HCT116 (cell line): ENCODE results near the gene PRICKLE2. TPM values are rescaled to one million over a fixed set of nuclear protein-coding genes. Genes with fewer than 3 reads are reported as not detected.

Experiments used
- ATAC-seq: fragments of 200-7000 bp; cut with Tn5 transposase; 2 replicates; pipeline ENCODE4 v1.9.1; 2020; ENCODE audit warnings: mild to moderate bottlenecking, moderate library complexity
- BruUV-seq: library from RNA; stranded (reverse); fragments of 400-500 nt; replicated peaks from 2 replicates; lab custom pipeline; 2021; lab: Mats Ljungman, UMichigan
- CTCF ChIA-PET: fragments of 300-600 bp; sonication (Branson Sonifier 250); formaldehyde crosslinking; loops from one replicate; lab custom pipeline; 2021; ENCODE audit warnings: antibody characterized with exemption; lab: Charles Lee
- POLR2A ChIA-PET: fragments of 300-600, 350-600 bp; sonication (Branson Sonifier 250); formaldehyde crosslinking; loops from one replicate; lab custom pipeline; 2021; ENCODE audit warnings: antibody characterized with exemption; lab: Charles Lee
- RAD21 ChIA-PET, 2 experiments: fragments of 300-600 bp; sonication (Branson Sonifier 250); formaldehyde crosslinking; loops; one replicate each; lab custom pipeline; 2023; ENCODE audit warnings: low total read pairs in 2 of 2; ENCODE audit not compliant: uncharacterized antibody in 2 of 2, unreplicated experiment in 2 of 2, low non-redundant PET in 1 of 2; lab: Charles Lee
- DNase-seq: peaks from one replicate; pipeline ENCODE4 v3.0.0-alpha.2; 2010; ENCODE audit warnings: low read depth, low spot score
- H2AFZ ChIP-seq: fragments of 200-600 bp; shearing (Covaris generic), sonication (generic); 2 replicates; pipeline ENCODE4 v1.6.1; 2017; ENCODE audit warnings: low read depth, mixed run types, mixed read lengths, antibody characterized with exemption, low read length; ENCODE audit not compliant: poor library complexity, severe bottlenecking
- H3K27ac ChIP-seq: 2 replicates; pipeline ENCODE4 v1.5.1; 2012; ENCODE audit warnings: low read depth, low read length
- H3K27me3 ChIP-seq: fragments of 200-600 bp; sonication (generic); 2 replicates; pipeline ENCODE4 v1.6.1; 2016; ENCODE audit warnings: mixed run types, low read length, mixed read lengths; ENCODE audit not compliant: insufficient read depth
- H3K36me3 ChIP-seq, 2 experiments: fragments of 200-500 bp in 1 of 2; fragments of 200-600 bp in 1 of 2; sonication (Bioruptor generic) in 1 of 2; sonication (generic) in 1 of 2; 2 replicates each; pipeline versions ENCODE4 v1.5.1 to v1.6.1; 2014 to 2016; ENCODE audit warnings: low read length in 2 of 2, inconsistent platforms in 1 of 2, mixed read lengths in 1 of 2, mixed run types in 1 of 2; ENCODE audit not compliant: insufficient read depth in 2 of 2, control insufficient read depth in 1 of 2
- H3K4me1 ChIP-seq, 2 experiments: fragments of 200-600 bp in 1 of 2; sonication (generic) in 1 of 2; 2 replicates each; pipeline versions ENCODE4 v1.5.1 to v1.6.1; 2012 to 2017; ENCODE audit warnings: low read length in 2 of 2, inconsistent platforms in 1 of 2, mild to moderate bottlenecking in 1 of 2, mixed read lengths in 1 of 2, mixed run types in 1 of 2, moderate library complexity in 1 of 2; ENCODE audit not compliant: insufficient read depth in 2 of 2, control insufficient read depth in 1 of 2
- H3K4me2 ChIP-seq: fragments of 200-600 bp; sonication (generic); 2 replicates; pipeline ENCODE4 v1.6.1; 2017; ENCODE audit warnings: mixed run types, low read length, mixed read lengths
- H3K4me3 ChIP-seq, 2 experiments: fragments of 200-600 bp in 1 of 2; sonication (generic) in 1 of 2; replicated peaks in 1 of 2; 2 replicates each; pipeline ENCODE4 v1.5.1; 2011 to 2016; ENCODE audit warnings: low read length in 2 of 2, control low read depth in 1 of 2, low read depth in 1 of 2, mild to moderate bottlenecking in 1 of 2, mixed read lengths in 1 of 2, mixed run types in 1 of 2
- H3K79me2 ChIP-seq: fragments of 200-600 bp; sonication (generic); 2 replicates; pipeline ENCODE4 v1.6.1; 2017; ENCODE audit warnings: mild to moderate bottlenecking, mixed run types, low read length, moderate library complexity, mixed read lengths; ENCODE audit not compliant: insufficient read depth
- H3K9ac ChIP-seq: fragments of 200-600 bp; sonication (generic); 2 replicates; pipeline ENCODE4 v1.6.1; 2016; ENCODE audit warnings: low read length, mixed read lengths
- H3K9me2 ChIP-seq: fragments of 200-600 bp; sonication (generic), shearing (Covaris generic); 2 replicates; pipeline ENCODE4 v1.6.1; 2017; ENCODE audit warnings: mixed run types, mild to moderate bottlenecking, moderate library complexity; ENCODE audit not compliant: insufficient read depth
- H3K9me3 ChIP-seq, 2 experiments: fragments of 200-500 bp in 1 of 2; fragments of 200-600 bp in 1 of 2; sonication (Bioruptor generic) in 1 of 2; sonication (generic) in 1 of 2; 2 replicates each; pipeline ENCODE4 v1.6.1; 2014 to 2017; ENCODE audit warnings: low read length in 2 of 2, mixed read lengths in 2 of 2, inconsistent platforms in 1 of 2, low read depth in 1 of 2, mild to moderate bottlenecking in 1 of 2, mixed run types in 1 of 2, moderate library complexity in 1 of 2; ENCODE audit not compliant: control insufficient read depth in 1 of 2, insufficient read depth in 1 of 2
- H4K20me1 ChIP-seq: fragments of 200-600 bp; sonication (generic), shearing (Covaris generic); 2 replicates; pipeline ENCODE4 v1.6.1; 2017; ENCODE audit warnings: mixed run types, mild to moderate bottlenecking, moderate library complexity; ENCODE audit not compliant: insufficient read depth
- CBX3 ChIP-seq: IDR thresholded peaks from 2 replicates; pipeline ENCODE4 v1.6.1; 2012; ENCODE audit warnings: low read depth
- CEBPB ChIP-seq: IDR thresholded peaks from 2 replicates; pipeline ENCODE4 v1.6.1; 2012; ENCODE audit warnings: low read depth
- EGR1 ChIP-seq: IDR thresholded peaks from 2 replicates; pipeline ENCODE4 v1.6.1; 2012; ENCODE audit warnings: low read depth
- ELF1 ChIP-seq: IDR thresholded peaks from 2 replicates; pipeline ENCODE4 v1.6.1; 2012; ENCODE audit warnings: low read depth, borderline replicate concordance
- EZH2 ChIP-seq: fragments of 200-600 bp; sonication (generic); IDR thresholded peaks from 2 replicates; pipeline ENCODE4 v1.6.1; 2017; ENCODE audit warnings: antibody characterized with exemption, mixed run types
- EZH2phosphoT487 ChIP-seq: fragments of 200-600 bp; IDR thresholded peaks from 2 replicates; pipeline ENCODE4 v1.6.1; 2018; ENCODE audit warnings: antibody characterized with exemption, borderline replicate concordance
- FOSL1 ChIP-seq: IDR thresholded peaks from 2 replicates; pipeline ENCODE4 v1.6.1; 2012; ENCODE audit warnings: low read depth
- JUND ChIP-seq: IDR thresholded peaks from 2 replicates; pipeline ENCODE4 v1.6.1; 2012
- POLR2A ChIP-seq: IDR thresholded peaks from 2 replicates; pipeline ENCODE4 v1.7.0; 2011; ENCODE audit warnings: borderline replicate concordance; ENCODE audit not compliant: insufficient read depth, insufficient read length; ENCODE audit errors: extremely low read depth
- POLR2AphosphoS5 ChIP-seq: IDR thresholded peaks from 2 replicates; pipeline ENCODE4 v1.6.1; 2011; ENCODE audit warnings: mild to moderate bottlenecking, low read depth, low read length, moderate library complexity
- RAD21 ChIP-seq: IDR thresholded peaks from 2 replicates; pipeline ENCODE4 v1.6.1; 2012; ENCODE audit warnings: low read depth, mild to moderate bottlenecking
- SIN3A ChIP-seq: IDR thresholded peaks from 2 replicates; pipeline ENCODE4 v1.6.1; 2012; ENCODE audit warnings: low read depth
- SP1 ChIP-seq: IDR thresholded peaks from 2 replicates; pipeline ENCODE4 v1.6.1; 2012; ENCODE audit warnings: low read depth
- SRF ChIP-seq: IDR thresholded peaks from 2 replicates; pipeline ENCODE4 v1.6.1; 2012; ENCODE audit warnings: low read depth
- TCF7L2 ChIP-seq: IDR thresholded peaks from 2 replicates; pipeline ENCODE4 v1.7.0; 2011; ENCODE audit warnings: borderline replicate concordance, inconsistent platforms; ENCODE audit not compliant: insufficient read depth, insufficient read length; ENCODE audit errors: extremely low read depth
- YY1 ChIP-seq: IDR thresholded peaks from 2 replicates; pipeline ENCODE4 v1.6.1; 2011; ENCODE audit warnings: low read length, low read depth, moderate library complexity, mild to moderate bottlenecking; ENCODE audit not compliant: insufficient replicate concordance; ENCODE audit errors: extremely low read depth
- ZFX ChIP-seq: fragments of 450-650 bp; IDR thresholded peaks from 2 replicates; pipeline ENCODE4 v1.6.1; 2017
- ZNF274 ChIP-seq: fragments of 200-500 bp; sonication (Bioruptor generic); IDR thresholded peaks from 2 replicates; pipeline ENCODE4 v1.6.1; 2014; ENCODE audit warnings: mild to moderate bottlenecking, low read depth, low read length, inconsistent platforms
- intact Hi-C: fragments of 100-400 bp; cut with micrococcal nuclease; formaldehyde crosslinking; loops from 2 replicates; pipeline ENCODE4 v1.10.0; 2022
- total RNA-seq: library from RNA; stranded (reverse); gene quantifications from one replicate; pipeline ENCODE4 v1.2.1, GENCODE V29; 2021; ENCODE audit not compliant: unreplicated experiment
- TF ChIP-seq, protein P1 (sequence below): IDR thresholded peaks from 2 replicates; pipeline ENCODE4 v1.6.1; 2012; ENCODE audit warnings: low read depth
- TF ChIP-seq, protein P2 (sequence below): IDR thresholded peaks from 2 replicates; pipeline ENCODE4 v1.6.1; 2012
- TF ChIP-seq, protein P3 (sequence below), 3 experiments: fragments of 200-600 bp in 1 of 3; sonication (generic) in 1 of 3; IDR thresholded peaks in 2 of 3; conservative IDR thresholded peaks in 1 of 3; 2 replicates each; pipeline ENCODE4 v1.5.1; 2012 to 2017; ENCODE audit warnings: low read depth in 2 of 3, low read length in 2 of 3, antibody characterized with exemption in 1 of 3, borderline replicate concordance in 1 of 3, control low read depth in 1 of 3, mild to moderate bottlenecking in 1 of 3, mixed read lengths in 1 of 3, mixed run types in 1 of 3, moderate library complexity in 1 of 3; ENCODE audit not compliant: insufficient read depth in 1 of 3

The PRICKLE2 gene
- total RNA-seq, 1 experiment from 2014 or later = 0.05 TPM

DNA sequence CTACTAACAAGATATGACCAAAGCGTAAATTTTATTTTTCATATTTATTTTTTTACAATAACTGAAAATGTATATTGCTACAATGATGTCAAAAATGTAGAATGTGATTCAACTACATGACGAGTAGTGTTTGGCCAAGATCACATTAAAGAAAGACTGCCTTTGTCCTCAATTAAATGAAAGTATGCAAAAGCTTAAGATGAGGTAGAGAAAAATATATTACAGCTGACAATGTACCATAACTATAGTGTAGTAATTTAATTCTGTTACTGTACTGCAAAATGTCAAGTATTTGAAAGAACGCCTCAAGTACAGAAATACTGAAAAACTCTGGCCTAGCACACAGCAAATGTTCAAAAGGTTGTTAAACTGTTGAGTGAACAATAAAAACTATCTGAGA lies 9.7 kb downstream of the PRICKLE2 start (continued):
- no peak for TF ChIP-seq CEBPB
- no peak for TF ChIP-seq FOSL1
- no peak for TF ChIP-seq ZNF274
- no peak for TF ChIP-seq SIN3A
- no peak for TF ChIP-seq YY1

DNA sequence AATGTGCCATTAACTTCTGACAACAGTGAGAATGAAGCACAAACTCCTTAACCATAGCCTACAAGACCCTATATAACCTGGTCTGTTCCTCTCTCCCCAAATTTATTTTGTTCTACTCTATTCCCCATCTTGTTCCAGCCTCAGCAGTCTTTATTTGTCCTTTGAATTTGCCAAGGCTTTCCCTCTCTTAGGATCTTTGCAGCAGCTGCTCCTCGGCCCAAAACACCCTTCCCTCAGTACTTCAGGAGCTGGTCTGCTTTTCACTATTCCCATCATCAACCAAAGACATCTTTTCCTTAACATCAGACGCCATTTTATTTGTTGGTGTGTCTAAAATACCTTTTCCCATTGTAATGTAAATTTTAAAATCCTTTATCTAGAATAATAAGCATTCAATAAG lies 10.2 kb downstream of the PRICKLE2 start:
- POLR2A ChIA-PET = no interaction called here
- Histone ChIP-seq H3K36me3 (no peaks in the 10 kb centered on the region), H3K4me1 (no peaks in the 10 kb centered on the region), H3K79me2 (no peaks in the 10 kb centered on the region), H3K9me3 (no peaks in the 10 kb centered on the region), H3K27ac (no peak overlapping the region), H3K9ac (no peak overlapping the region), H3K4me3 (no peak overlapping the region), H3K9me2 (no peaks in the 10 kb centered on the region), H2AFZ (no peak overlapping the region), H4K20me1 (no peaks in the 10 kb centered on the region), H3K27me3 (peaks cover 41% of the 10 kb centered on the region), H3K4me2 (no peak overlapping the region)
- no peak for DNase-seq
- ATAC-seq = no peak
- TF ChIP-seq, protein P1, sequence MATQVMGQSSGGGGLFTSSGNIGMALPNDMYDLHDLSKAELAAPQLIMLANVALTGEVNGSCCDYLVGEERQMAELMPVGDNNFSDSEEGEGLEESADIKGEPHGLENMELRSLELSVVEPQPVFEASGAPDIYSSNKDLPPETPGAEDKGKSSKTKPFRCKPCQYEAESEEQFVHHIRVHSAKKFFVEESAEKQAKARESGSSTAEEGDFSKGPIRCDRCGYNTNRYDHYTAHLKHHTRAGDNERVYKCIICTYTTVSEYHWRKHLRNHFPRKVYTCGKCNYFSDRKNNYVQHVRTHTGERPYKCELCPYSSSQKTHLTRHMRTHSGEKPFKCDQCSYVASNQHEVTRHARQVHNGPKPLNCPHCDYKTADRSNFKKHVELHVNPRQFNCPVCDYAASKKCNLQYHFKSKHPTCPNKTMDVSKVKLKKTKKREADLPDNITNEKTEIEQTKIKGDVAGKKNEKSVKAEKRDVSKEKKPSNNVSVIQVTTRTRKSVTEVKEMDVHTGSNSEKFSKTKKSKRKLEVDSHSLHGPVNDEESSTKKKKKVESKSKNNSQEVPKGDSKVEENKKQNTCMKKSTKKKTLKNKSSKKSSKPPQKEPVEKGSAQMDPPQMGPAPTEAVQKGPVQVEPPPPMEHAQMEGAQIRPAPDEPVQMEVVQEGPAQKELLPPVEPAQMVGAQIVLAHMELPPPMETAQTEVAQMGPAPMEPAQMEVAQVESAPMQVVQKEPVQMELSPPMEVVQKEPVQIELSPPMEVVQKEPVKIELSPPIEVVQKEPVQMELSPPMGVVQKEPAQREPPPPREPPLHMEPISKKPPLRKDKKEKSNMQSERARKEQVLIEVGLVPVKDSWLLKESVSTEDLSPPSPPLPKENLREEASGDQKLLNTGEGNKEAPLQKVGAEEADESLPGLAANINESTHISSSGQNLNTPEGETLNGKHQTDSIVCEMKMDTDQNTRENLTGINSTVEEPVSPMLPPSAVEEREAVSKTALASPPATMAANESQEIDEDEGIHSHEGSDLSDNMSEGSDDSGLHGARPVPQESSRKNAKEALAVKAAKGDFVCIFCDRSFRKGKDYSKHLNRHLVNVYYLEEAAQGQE = no peak
- no peak for TF ChIP-seq SRF
- no peak for TF ChIP-seq TCF7L2
- TF ChIP-seq, protein P2, sequence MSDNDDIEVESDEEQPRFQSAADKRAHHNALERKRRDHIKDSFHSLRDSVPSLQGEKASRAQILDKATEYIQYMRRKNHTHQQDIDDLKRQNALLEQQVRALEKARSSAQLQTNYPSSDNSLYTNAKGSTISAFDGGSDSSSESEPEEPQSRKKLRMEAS = no peak
- no peak for TF ChIP-seq POLR2A
- TF ChIP-seq RAD21 = no peak
- no peak for TF ChIP-seq YY1
- TF ChIP-seq SIN3A = no peak
- no peak for TF ChIP-seq ZNF274
- TF ChIP-seq POLR2AphosphoS5 = no peak
- no peak for TF ChIP-seq FOSL1
- TF ChIP-seq SP1 = no peak
- TF ChIP-seq CBX3 = no peak
- TF ChIP-seq EZH2phosphoT487 = no peak
- TF ChIP-seq, protein P3, sequence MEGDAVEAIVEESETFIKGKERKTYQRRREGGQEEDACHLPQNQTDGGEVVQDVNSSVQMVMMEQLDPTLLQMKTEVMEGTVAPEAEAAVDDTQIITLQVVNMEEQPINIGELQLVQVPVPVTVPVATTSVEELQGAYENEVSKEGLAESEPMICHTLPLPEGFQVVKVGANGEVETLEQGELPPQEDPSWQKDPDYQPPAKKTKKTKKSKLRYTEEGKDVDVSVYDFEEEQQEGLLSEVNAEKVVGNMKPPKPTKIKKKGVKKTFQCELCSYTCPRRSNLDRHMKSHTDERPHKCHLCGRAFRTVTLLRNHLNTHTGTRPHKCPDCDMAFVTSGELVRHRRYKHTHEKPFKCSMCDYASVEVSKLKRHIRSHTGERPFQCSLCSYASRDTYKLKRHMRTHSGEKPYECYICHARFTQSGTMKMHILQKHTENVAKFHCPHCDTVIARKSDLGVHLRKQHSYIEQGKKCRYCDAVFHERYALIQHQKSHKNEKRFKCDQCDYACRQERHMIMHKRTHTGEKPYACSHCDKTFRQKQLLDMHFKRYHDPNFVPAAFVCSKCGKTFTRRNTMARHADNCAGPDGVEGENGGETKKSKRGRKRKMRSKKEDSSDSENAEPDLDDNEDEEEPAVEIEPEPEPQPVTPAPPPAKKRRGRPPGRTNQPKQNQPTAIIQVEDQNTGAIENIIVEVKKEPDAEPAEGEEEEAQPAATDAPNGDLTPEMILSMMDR (IDR thresholded peaks at IDR 0.05 in 2 of 3, conservative IDR thresholded peaks at IDR 0.05 in 1 of 3; ENCODE audit: borderline replicate concordance in 1 of 3, insufficient read depth in 1 of 3, low read depth in 2 of 3, low read length in 2 of 3) = no peak
- TF ChIP-seq EGR1 = no peak
- TF ChIP-seq ZFX = no peak
- no peak for TF ChIP-seq EZH2
- no peak for TF ChIP-seq ELF1
- TF ChIP-seq JUND = no peak
- intact Hi-C loops = no loop called here
- CTCF ChIA-PET = no interaction called here
- RAD21 ChIA-PET = no interaction called here
- BruUV-seq = no TSS peak
